Gastroesophageal sphincter (tissue), 3 donors: ENCODE measurements around the gene PDZD8.

ENCODE experiments used
- POLR2A ChIP-seq, 2 donors: fragments of 450-650 bp; IDR thresholded peaks; one replicate each; pipeline ENCODE4 v1.6.1; 2017; ENCODE audit warnings: antibody characterized with exemption in 2 of 2, mild to moderate bottlenecking in 2 of 2, moderate library complexity in 1 of 2
- TF ChIP-seq, protein P1 (sequence below), 4 experiments: fragments of 200-600 bp in 2 of 4; fragments of 450-650 bp in 2 of 4; sonication (generic) in 1 of 4; IDR thresholded peaks; one replicate each; pipeline ENCODE4 v1.5.1; 2017 to 2019; ENCODE audit warnings: antibody characterized with exemption in 4 of 4, mild to moderate bottlenecking in 2 of 4, moderate library complexity in 2 of 4

DNA sequence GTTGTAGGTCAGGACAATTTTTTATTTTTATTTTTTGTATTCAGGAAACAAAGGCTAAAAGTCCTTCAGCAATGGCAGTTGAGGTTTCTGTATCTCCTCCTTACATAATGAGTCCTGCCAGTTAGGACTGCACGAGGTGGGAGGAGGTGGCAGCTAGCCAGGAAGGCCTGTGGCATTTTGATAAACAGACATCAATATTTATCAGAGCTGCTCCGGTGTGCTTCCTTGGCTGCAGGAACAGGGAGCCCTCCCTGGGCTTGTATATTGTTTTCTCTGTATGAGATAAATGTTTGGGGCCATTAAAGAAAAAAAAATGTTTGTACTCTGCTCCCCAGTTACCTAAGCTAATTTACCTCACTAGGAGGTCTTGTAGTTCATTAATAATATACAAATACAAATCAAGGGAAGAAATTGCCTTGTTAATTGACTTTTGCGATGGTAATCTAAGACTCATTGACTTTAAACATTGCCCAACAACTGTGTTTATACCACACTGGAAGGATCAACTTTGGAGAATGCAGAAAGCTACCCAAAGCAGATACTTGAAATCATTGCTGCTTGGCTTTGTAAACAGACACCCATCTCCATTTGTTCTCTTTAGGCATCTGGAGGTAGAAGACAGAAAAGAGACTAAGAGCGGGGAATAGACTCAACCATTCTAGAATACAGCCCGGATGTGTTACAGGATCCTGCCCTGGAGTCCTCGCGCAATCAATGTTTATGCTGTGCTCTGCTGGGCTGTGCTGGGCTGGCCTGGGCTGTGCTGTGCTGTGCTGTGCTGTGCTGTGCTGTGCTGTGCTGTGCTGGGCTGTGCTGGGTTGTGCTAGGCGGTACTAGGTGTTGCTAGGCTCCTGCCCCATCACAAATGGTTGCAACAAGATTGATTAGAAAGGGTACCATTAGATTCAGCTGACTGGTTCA, 36.5 kb upstream of the PDZD8 start:
- TF ChIP-seq, protein P1, sequence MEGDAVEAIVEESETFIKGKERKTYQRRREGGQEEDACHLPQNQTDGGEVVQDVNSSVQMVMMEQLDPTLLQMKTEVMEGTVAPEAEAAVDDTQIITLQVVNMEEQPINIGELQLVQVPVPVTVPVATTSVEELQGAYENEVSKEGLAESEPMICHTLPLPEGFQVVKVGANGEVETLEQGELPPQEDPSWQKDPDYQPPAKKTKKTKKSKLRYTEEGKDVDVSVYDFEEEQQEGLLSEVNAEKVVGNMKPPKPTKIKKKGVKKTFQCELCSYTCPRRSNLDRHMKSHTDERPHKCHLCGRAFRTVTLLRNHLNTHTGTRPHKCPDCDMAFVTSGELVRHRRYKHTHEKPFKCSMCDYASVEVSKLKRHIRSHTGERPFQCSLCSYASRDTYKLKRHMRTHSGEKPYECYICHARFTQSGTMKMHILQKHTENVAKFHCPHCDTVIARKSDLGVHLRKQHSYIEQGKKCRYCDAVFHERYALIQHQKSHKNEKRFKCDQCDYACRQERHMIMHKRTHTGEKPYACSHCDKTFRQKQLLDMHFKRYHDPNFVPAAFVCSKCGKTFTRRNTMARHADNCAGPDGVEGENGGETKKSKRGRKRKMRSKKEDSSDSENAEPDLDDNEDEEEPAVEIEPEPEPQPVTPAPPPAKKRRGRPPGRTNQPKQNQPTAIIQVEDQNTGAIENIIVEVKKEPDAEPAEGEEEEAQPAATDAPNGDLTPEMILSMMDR (IDR thresholded peaks at IDR 0.05) = no peak
- no peak for TF ChIP-seq POLR2A (IDR thresholded peaks at IDR 0.05)
